Activated T-helper 2 cell treated with anti-CD3 and anti-CD28 coated beads, Interferon-gamma antibody, Interleukin-2, Interleukin-4, amounts not matched to agents 10 μg/mL and 5 μg/mL and 100 μg/mL, durations not matched to agents 14 hours and 24 hours and 36 hours (primary cell): ENCODE results near the gene NCS1. TPM values are rescaled to one million over a fixed set of nuclear protein-coding genes. Genes with fewer than 3 reads are reported as not detected.
"Not testable (repeated sequence)": the region's sequence is repeated elsewhere in the genome, so short reads cannot be mapped to it uniquely, and the experiment has no call there.

Experiments
- DNase-seq: peaks from one replicate; pipeline ENCODE4 v3.0.0; 2021; ENCODE audit warnings: low spot score
- H3K27ac Mint-ChIP-seq: one replicate; pipeline ENCODE4 v1.8.0; 2021; ENCODE audit warnings: mixed read lengths
- H3K27me3 Mint-ChIP-seq: one replicate; pipeline ENCODE4 v1.8.0; 2021; ENCODE audit warnings: low read depth, mixed read lengths
- H3K36me3 Mint-ChIP-seq: one replicate; pipeline ENCODE4 v1.8.0; 2021; ENCODE audit warnings: low read depth, mixed read lengths
- H3K4me1 Mint-ChIP-seq: one replicate; pipeline ENCODE4 v1.8.0; 2021; ENCODE audit warnings: low read depth, mixed read lengths
- H3K4me3 Mint-ChIP-seq: one replicate; pipeline ENCODE4 v1.8.0; 2021; ENCODE audit warnings: low read depth, mild to moderate bottlenecking, moderate library complexity, mixed read lengths
- H3K9me3 Mint-ChIP-seq: one replicate; pipeline ENCODE4 v1.8.0; 2021; ENCODE audit warnings: mixed read lengths
- intact Hi-C: fragments of 100-400 bp; cut with micrococcal nuclease; formaldehyde crosslinking; loops from one replicate; pipeline ENCODE4 v1.15.1; 2023
- total RNA-seq: library from RNA; stranded (reverse); gene quantifications from 2 replicates; pipeline ENCODE4 v1.2.3, GENCODE V29; 2022

Gene NCS1
- total RNA-seq, 1 donor from 2014 or later = 27.9 TPM

- H3K4me1 Mint-ChIP-seq = peaks cover 20% of the 10 kb centered on the region
- no peak overlapping the region for H3K4me3 Mint-ChIP-seq
- no peak overlapping the region for H3K27ac Mint-ChIP-seq
- intact Hi-C loops = no loop called here
- no peaks in the 10 kb centered on the region for H3K9me3 Mint-ChIP-seq
- H3K27me3 Mint-ChIP-seq = peaks cover 9% of the 10 kb centered on the region
- no peaks in the 10 kb centered on the region for H3K36me3 Mint-ChIP-seq
- no peak for DNase-seq
Observed at GRCh38 chr9:130244548-130245165, 72.5 kb downstream of the NCS1 start.

DNA sequence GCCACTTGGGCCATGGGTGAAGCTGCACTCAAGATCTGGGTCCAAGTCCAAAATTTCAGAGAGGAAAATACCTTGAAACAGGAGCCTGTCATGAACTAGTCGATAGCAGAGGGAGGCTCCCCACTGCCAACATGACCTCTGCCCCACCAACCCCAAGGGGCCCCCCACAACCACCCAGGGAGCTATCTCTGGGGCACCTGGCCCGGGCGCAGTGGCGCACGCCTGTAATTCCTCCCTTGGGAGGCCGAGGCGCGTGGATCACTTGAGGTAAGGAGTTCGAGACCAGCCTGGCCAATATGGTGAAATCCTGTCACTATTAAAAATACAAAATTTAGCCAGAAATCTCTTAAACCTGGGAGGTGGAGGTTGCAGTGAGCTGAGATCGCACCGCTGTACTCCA is 73.3 kb downstream of the NCS1 start:
- intact Hi-C loops = no loop called here
- no peak overlapping the region for H3K27ac Mint-ChIP-seq
- DNase-seq = no peak
- peaks cover 12% of the 10 kb centered on the region for H3K4me1 Mint-ChIP-seq
- peaks cover 12% of the 10 kb centered on the region for H3K27me3 Mint-ChIP-seq
- H3K4me3 Mint-ChIP-seq = no peak overlapping the region
- no peaks in the 10 kb centered on the region for H3K9me3 Mint-ChIP-seq
- no peaks in the 10 kb centered on the region for H3K36me3 Mint-ChIP-seq

GRCh38 chr9:130246126-130246525 is 73.9 kb downstream of the NCS1 start:
- no peaks in the 10 kb centered on the region for H3K36me3 Mint-ChIP-seq
- no peak for DNase-seq
- H3K4me1 Mint-ChIP-seq = peaks cover 6% of the 10 kb centered on the region
- peaks cover 15% of the 10 kb centered on the region for H3K27me3 Mint-ChIP-seq
- H3K27ac Mint-ChIP-seq = no peak overlapping the region
- H3K9me3 Mint-ChIP-seq = no peaks in the 10 kb centered on the region
- intact Hi-C loops = no loop called here
- H3K4me3 Mint-ChIP-seq = no peak overlapping the region

DNA sequence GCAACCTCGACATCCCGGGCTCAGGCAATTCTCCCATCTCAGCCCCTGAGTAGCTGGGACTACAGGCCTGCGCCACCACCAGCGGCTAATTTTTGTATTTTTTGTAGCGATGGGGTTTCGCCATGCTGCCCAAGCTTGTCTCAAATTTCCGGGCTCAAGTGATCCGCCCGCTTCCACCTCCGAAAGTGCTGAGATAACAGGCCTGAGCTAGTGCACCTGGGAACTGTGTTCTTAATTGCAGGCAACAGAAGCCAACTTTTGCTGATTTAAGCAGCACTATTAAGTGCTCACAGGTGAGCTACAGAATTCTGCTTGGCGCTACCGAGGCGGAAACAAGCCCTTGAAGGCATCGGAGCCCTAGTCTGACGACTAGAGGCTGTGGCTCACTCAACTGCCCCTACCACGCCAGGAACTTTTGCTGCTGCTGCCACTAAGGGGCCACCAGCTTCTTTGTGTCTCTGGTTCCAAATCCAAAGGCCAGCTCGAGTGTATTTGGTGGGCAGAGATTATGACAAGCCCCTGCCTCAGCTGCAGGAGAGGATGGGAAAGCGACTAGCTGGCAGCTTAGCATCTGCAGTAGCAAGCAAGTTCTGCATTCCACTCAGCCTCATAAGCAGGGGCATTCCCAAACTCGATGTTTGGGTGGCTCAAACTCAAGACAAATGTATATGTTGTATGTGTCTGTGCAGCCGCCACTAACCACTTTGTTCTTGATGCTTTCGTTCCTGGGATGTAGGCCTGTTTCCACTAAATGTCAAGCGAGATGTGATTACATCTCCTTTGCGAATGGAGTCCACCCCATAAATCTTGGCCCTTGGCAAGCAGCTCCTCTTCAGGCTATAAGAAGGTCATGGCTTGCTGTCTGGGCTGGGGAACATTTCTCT is 82.8 kb downstream of the NCS1 start:
- intact Hi-C loops = no loop called here
- no peak for DNase-seq
- Mint-ChIP-seq H3K27me3 (peaks cover 14% of the 10 kb centered on the region), H3K4me3 (no peak overlapping the region), H3K27ac (no peak overlapping the region), H3K36me3 (no peaks in the 10 kb centered on the region), H3K4me1 (no peaks in the 10 kb centered on the region), H3K9me3 (no peaks in the 10 kb centered on the region)

- Mint-ChIP-seq H3K4me3 (no peak overlapping the region), H3K27ac (no peak overlapping the region), H3K9me3 (no peaks in the 10 kb centered on the region), H3K4me1 (no peaks in the 10 kb centered on the region), H3K36me3 (no peaks in the 10 kb centered on the region), H3K27me3 (peaks cover 14% of the 10 kb centered on the region)
- intact Hi-C loops = no loop called here
- DNase-seq = no peak
Observed at GRCh38 chr9:130255631-130256134, 83.5 kb downstream of the NCS1 start.

DNA sequence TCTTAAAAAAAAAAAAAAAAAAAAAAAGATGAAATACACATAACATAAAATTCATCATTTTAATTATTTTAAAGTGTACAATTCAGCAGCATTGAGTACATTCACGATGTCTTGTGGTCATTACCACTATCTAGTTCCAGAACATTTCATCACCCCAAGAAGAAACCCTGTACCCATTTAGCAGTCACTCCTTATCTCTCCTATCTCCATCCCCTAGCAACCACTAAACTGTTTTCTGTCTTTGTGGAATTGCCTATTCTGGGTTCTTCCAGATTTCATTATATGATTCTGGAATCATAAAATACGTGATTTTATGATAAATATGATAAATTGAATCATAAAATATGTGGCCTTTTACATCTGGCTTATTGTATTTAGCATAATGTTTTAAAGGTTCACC is 84.4 kb downstream of the NCS1 start:
- Mint-ChIP-seq H3K4me3 (no peak overlapping the region), H3K4me1 (no peaks in the 10 kb centered on the region), H3K27me3 (peaks cover 18% of the 10 kb centered on the region), H3K9me3 (no peaks in the 10 kb centered on the region), H3K36me3 (no peaks in the 10 kb centered on the region), H3K27ac (no peak overlapping the region)
- no peak for DNase-seq
- intact Hi-C loops = no loop called here

DNA sequence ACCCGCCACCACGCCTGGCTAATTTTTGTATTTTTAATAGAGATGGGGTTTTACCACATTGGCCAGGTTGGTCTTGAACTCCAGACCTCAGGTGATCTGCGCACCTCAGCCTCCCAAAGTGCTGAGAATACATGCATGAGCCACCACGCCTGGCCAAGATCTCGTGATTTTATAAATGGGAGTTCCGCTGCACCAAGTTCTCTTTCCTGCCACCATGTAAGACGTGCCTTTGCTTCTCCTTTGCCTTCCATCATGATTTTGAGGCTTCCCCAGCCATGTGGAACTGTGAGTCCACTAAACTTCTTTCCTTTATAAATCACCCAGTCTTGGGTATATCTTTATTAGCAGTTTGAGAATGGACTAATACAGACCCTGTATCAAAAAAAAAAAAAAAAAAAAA is 85.9 kb downstream of the NCS1 start:
- H3K27me3 Mint-ChIP-seq = peaks cover 26% of the 10 kb centered on the region
- H3K36me3 Mint-ChIP-seq, H3K4me1 Mint-ChIP-seq, H3K9me3 Mint-ChIP-seq, intact Hi-C loops, H3K4me3 Mint-ChIP-seq, DNase-seq, H3K27ac Mint-ChIP-seq: not testable (repeated sequence)

GRCh38 chr9:130259044-130259443 is 86.8 kb downstream of the NCS1 start:
- DNase-seq = no peak
- intact Hi-C loops = no loop called here
- H3K9me3 Mint-ChIP-seq = no peaks in the 10 kb centered on the region
- no peak overlapping the region for H3K4me3 Mint-ChIP-seq
- H3K4me1 Mint-ChIP-seq = no peaks in the 10 kb centered on the region
- H3K27ac Mint-ChIP-seq = no peak overlapping the region
- peaks cover 35% of the 10 kb centered on the region for H3K27me3 Mint-ChIP-seq
- no peaks in the 10 kb centered on the region for H3K36me3 Mint-ChIP-seq

GRCh38 chr9:130260816-130261765 is 88.9 kb downstream of the NCS1 start:
- peaks cover 46% of the 10 kb centered on the region for H3K27me3 Mint-ChIP-seq
- no peaks in the 10 kb centered on the region for H3K9me3 Mint-ChIP-seq
- H3K27ac Mint-ChIP-seq = no peak overlapping the region
- H3K36me3 Mint-ChIP-seq = no peaks in the 10 kb centered on the region
- no peak overlapping the region for H3K4me3 Mint-ChIP-seq
- intact Hi-C loops = no loop called here
- DNase-seq = no peak
- no peaks in the 10 kb centered on the region for H3K4me1 Mint-ChIP-seq

- Mint-ChIP-seq H3K9me3 (no peaks in the 10 kb centered on the region), H3K4me1 (no peaks in the 10 kb centered on the region), H3K27me3 (peaks cover 55% of the 10 kb centered on the region), H3K36me3 (no peaks in the 10 kb centered on the region), H3K27ac (no peak overlapping the region), H3K4me3 (no peak overlapping the region)
- intact Hi-C loops = no loop called here
- DNase-seq = no peak
Observed at GRCh38 chr9:130262061-130262745, 90.0 kb downstream of the NCS1 start.

DNA sequence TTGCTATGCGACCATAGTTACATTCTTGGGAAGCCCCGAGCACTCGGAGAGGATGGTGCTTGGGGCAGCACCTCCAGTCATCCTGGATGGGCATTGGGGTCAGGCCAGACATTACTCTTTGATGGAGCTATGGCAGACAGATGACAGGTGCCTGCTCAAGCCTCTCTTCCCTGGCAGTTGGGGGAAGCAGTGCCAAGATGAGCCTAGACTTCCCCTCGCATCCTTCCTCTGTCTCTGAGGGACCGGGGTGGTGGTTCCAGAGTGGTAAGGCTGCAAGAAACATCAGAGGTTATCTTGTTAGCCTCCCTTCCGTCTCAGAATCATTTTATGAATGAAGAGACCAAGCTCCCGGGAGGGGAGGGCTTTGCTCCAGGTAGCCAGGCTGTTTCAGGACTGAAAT is 90.6 kb downstream of the NCS1 start:
- Mint-ChIP-seq H3K27me3 (peaks cover 57% of the 10 kb centered on the region), H3K36me3 (no peaks in the 10 kb centered on the region), H3K4me3 (no peak overlapping the region), H3K9me3 (no peaks in the 10 kb centered on the region), H3K4me1 (no peaks in the 10 kb centered on the region), H3K27ac (no peak overlapping the region)
- intact Hi-C loops = no loop called here
- no peak for DNase-seq
